ENCODE data around the gene CDCA3.
A peak's percentile ranks its signal among the peaks of the same experiment; 100 is the strongest.

CDCA3 gene

GRCh38 chr12:6849976-6850560, 1.0 kb downstream of the CDCA3 start:
- H3K36me3 Mint-ChIP-seq, result peaks cover 6% of the 10 kb centered on the region
- ATAC-seq, result no peak
- peak overlapping the region; percentile 55 for H3K4me3 Mint-ChIP-seq
- H3K27ac Mint-ChIP-seq, result no peak overlapping the region
- no peaks in the 10 kb centered on the region for H3K27me3 Mint-ChIP-seq
- peaks cover 57% of the 10 kb centered on the region for H3K4me1 Mint-ChIP-seq
- H3K9me3 Mint-ChIP-seq, result no peaks in the 10 kb centered on the region

GRCh38 chr12:6849427-6849826, 1.7 kb downstream of the CDCA3 start:
- no peak overlapping the region for H3K27ac Mint-ChIP-seq
- H3K27me3 Mint-ChIP-seq, result no peaks in the 10 kb centered on the region
- no peak for ATAC-seq
- no peaks in the 10 kb centered on the region for H3K9me3 Mint-ChIP-seq
- peaks cover 57% of the 10 kb centered on the region for H3K4me1 Mint-ChIP-seq
- H3K4me3 Mint-ChIP-seq, result peak overlapping the region; percentile 14
- H3K36me3 Mint-ChIP-seq, result peaks cover 6% of the 10 kb centered on the region

GRCh38 chr12:6847676-6848075, 3.4 kb downstream of the CDCA3 start:
- H3K9me3 Mint-ChIP-seq, result no peaks in the 10 kb centered on the region
- H3K27ac Mint-ChIP-seq, result no peak overlapping the region
- H3K4me3 Mint-ChIP-seq, result no peak overlapping the region
- ATAC-seq, result no peak
- H3K36me3 Mint-ChIP-seq, result no peaks in the 10 kb centered on the region
- H3K27me3 Mint-ChIP-seq, result no peaks in the 10 kb centered on the region
- peaks cover 44% of the 10 kb centered on the region for H3K4me1 Mint-ChIP-seq

GRCh38 chr12:6846316-6846869, 4.7 kb downstream of the CDCA3 start:
- ATAC-seq, result no peak

GRCh38 chr12:6845395-6845794, 5.7 kb downstream of the CDCA3 start:
- no peaks in the 10 kb centered on the region for H3K36me3 Mint-ChIP-seq
- ATAC-seq, result no peak
- H3K9me3 Mint-ChIP-seq, result no peaks in the 10 kb centered on the region
- no peaks in the 10 kb centered on the region for H3K27me3 Mint-ChIP-seq
- H3K4me3 Mint-ChIP-seq, result no peak overlapping the region
- H3K4me1 Mint-ChIP-seq, result peaks cover 37% of the 10 kb centered on the region
- H3K27ac Mint-ChIP-seq, result no peak overlapping the region

More at GRCh38 chr12:6846316-6846869, 4.7 kb downstream of the CDCA3 start:
- Mint-ChIP-seq H3K9me3 (no peaks in the 10 kb centered on the region), H3K4me3 (no peak overlapping the region), H3K4me1 (peaks cover 44% of the 10 kb centered on the region), H3K36me3 (no peaks in the 10 kb centered on the region), H3K27ac (no peak overlapping the region), H3K27me3 (no peaks in the 10 kb centered on the region)

GRCh38 chr12:6843118-6843902, 7.8 kb downstream of the CDCA3 start:
- no peaks in the 10 kb centered on the region for H3K9me3 Mint-ChIP-seq
- H3K4me3 Mint-ChIP-seq, result no peak overlapping the region
- no peak overlapping the region for H3K27ac Mint-ChIP-seq
- H3K4me1 Mint-ChIP-seq, result peaks cover 34% of the 10 kb centered on the region
- ATAC-seq, result no peak
- H3K36me3 Mint-ChIP-seq, result no peaks in the 10 kb centered on the region
- no peaks in the 10 kb centered on the region for H3K27me3 Mint-ChIP-seq

- H3K27me3 Mint-ChIP-seq, result no peaks in the 10 kb centered on the region
- no peaks in the 10 kb centered on the region for H3K36me3 Mint-ChIP-seq
- no peaks in the 10 kb centered on the region for H3K9me3 Mint-ChIP-seq
- H3K4me3 Mint-ChIP-seq, result no peak overlapping the region
- H3K4me1 Mint-ChIP-seq, result peaks cover 24% of the 10 kb centered on the region
- H3K27ac Mint-ChIP-seq, result no peak overlapping the region
- ATAC-seq, result no peak
These were observed 9.0 kb downstream of the CDCA3 start for GRCh38 chr12:6842075-6842474.

- Mint-ChIP-seq H3K4me3 (no peak within 1 kb of the TSS), H3K27ac (peak within 1 kb of the TSS; percentile 55), H3K9me3 (no peaks in the 10 kb centered on the region), H3K36me3 (no peaks in the 10 kb centered on the region), H3K4me1 (peaks cover 27% of the 10 kb centered on the region), H3K27me3 (no peaks in the 10 kb centered on the region)
- ATAC-seq, result no peak
These were observed 10.1 kb downstream of the CDCA3 start, which contains the start of gene GNB3 for GRCh38 chr12:6840761-6841515. Gene GNB3, plus strand, starts transcription at chr12:6840925. Its CDS starts 363 bp downstream, at chr12:6841288.

- Mint-ChIP-seq H3K27me3 (no peaks in the 10 kb centered on the region), H3K36me3 (no peaks in the 10 kb centered on the region), H3K4me3 (no peak overlapping the region), H3K27ac (peak overlapping the region; percentile 55), H3K9me3 (no peaks in the 10 kb centered on the region), H3K4me1 (peaks cover 33% of the 10 kb centered on the region)
- ATAC-seq, result peak; percentile 5
These were observed 10.8 kb downstream of the CDCA3 start for GRCh38 chr12:6840330-6840729.

- Mint-ChIP-seq H3K9me3 (no peaks in the 10 kb centered on the region), H3K27me3 (no peaks in the 10 kb centered on the region), H3K36me3 (no peaks in the 10 kb centered on the region), H3K27ac (peak overlapping the region; percentile 55), H3K4me3 (no peak overlapping the region), H3K4me1 (peaks cover 34% of the 10 kb centered on the region)
- ATAC-seq, result peak; percentile 80
These were observed 11.4 kb downstream of the CDCA3 start for GRCh38 chr12:6839482-6840201.

GRCh38 chr12:6838854-6839253, 12.2 kb downstream of the CDCA3 start:
- H3K4me1 Mint-ChIP-seq, result peaks cover 34% of the 10 kb centered on the region
- no peaks in the 10 kb centered on the region for H3K9me3 Mint-ChIP-seq
- H3K27ac Mint-ChIP-seq, result no peak overlapping the region
- no peaks in the 10 kb centered on the region for H3K36me3 Mint-ChIP-seq
- no peaks in the 10 kb centered on the region for H3K27me3 Mint-ChIP-seq
- ATAC-seq, result no peak
- H3K4me3 Mint-ChIP-seq, result no peak overlapping the region

GRCh38 chr12:6837370-6838060, 13.6 kb downstream of the CDCA3 start:
- ATAC-seq, result no peak
- H3K27me3 Mint-ChIP-seq, result no peaks in the 10 kb centered on the region

GRCh38 chr12:6836851-6837250, 14.2 kb downstream of the CDCA3 start:
- no peaks in the 10 kb centered on the region for H3K9me3 Mint-ChIP-seq
- H3K4me3 Mint-ChIP-seq, result no peak overlapping the region
- H3K36me3 Mint-ChIP-seq, result no peaks in the 10 kb centered on the region
- no peak for ATAC-seq
- H3K4me1 Mint-ChIP-seq, result peaks cover 30% of the 10 kb centered on the region
- peaks cover 4% of the 10 kb centered on the region for H3K27me3 Mint-ChIP-seq
- H3K27ac Mint-ChIP-seq, result no peak overlapping the region

More at GRCh38 chr12:6837370-6838060, 13.6 kb downstream of the CDCA3 start:
- H3K36me3 Mint-ChIP-seq, result no peaks in the 10 kb centered on the region
- no peak overlapping the region for H3K27ac Mint-ChIP-seq
- no peak overlapping the region for H3K4me3 Mint-ChIP-seq
- H3K9me3 Mint-ChIP-seq, result no peaks in the 10 kb centered on the region
- H3K4me1 Mint-ChIP-seq, result peaks cover 30% of the 10 kb centered on the region

GRCh38 chr12:6834873-6835272, 16.2 kb downstream of the CDCA3 start:
- Mint-ChIP-seq H3K36me3 (no peaks in the 10 kb centered on the region), H3K9me3 (no peaks in the 10 kb centered on the region), H3K27ac (no peak overlapping the region), H3K4me3 (no peak overlapping the region), H3K4me1 (peaks cover 22% of the 10 kb centered on the region), H3K27me3 (peaks cover 24% of the 10 kb centered on the region)
- no peak for ATAC-seq

All from stimulated activated memory B cell treated with anti-CD40 and anti-IgM and Interleukin-4, amounts not matched to agents 10 μg/mL and 1 μg/mL and 100 μg/mL, for 72 hours (primary cell).